ENCODE results near the gene TBC1D16.

DNA sequence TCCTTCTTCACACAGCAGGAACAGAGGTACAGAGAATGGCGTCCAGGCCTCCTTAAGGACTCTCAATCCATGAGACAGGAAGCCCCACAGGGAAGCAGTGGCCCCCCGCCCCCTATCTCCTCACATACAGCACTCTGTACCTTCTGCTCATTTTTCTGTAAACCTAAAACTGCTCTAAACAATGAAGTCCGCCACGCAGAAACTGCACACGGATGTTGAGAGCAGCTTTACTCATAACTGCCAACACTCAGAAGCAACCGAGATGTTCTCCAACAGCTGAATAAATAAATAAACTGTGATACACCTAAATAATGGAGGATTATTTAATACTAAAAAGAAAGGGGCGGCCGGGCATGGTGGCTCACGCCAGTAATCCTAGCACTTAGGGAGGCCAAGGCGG is 9.9 kb downstream of the TBC1D16 start:
- TF ChIP-seq, protein P1, sequence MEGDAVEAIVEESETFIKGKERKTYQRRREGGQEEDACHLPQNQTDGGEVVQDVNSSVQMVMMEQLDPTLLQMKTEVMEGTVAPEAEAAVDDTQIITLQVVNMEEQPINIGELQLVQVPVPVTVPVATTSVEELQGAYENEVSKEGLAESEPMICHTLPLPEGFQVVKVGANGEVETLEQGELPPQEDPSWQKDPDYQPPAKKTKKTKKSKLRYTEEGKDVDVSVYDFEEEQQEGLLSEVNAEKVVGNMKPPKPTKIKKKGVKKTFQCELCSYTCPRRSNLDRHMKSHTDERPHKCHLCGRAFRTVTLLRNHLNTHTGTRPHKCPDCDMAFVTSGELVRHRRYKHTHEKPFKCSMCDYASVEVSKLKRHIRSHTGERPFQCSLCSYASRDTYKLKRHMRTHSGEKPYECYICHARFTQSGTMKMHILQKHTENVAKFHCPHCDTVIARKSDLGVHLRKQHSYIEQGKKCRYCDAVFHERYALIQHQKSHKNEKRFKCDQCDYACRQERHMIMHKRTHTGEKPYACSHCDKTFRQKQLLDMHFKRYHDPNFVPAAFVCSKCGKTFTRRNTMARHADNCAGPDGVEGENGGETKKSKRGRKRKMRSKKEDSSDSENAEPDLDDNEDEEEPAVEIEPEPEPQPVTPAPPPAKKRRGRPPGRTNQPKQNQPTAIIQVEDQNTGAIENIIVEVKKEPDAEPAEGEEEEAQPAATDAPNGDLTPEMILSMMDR (IDR thresholded peaks at IDR 0.05; ENCODE audit: poor library complexity): no peak
- TF ChIP-seq EZH2 (IDR thresholded peaks at IDR 0.05; ENCODE audit: borderline replicate concordance): no peak
- TF ChIP-seq EZH2phosphoT487 (IDR thresholded peaks at IDR 0.05; ENCODE audit: low read depth, severe bottlenecking, unreplicated experiment): no peak

Measured in hepatocyte (in vitro differentiated cells).